ENCODE measurements around the gene HS3ST3A1.

DNA sequence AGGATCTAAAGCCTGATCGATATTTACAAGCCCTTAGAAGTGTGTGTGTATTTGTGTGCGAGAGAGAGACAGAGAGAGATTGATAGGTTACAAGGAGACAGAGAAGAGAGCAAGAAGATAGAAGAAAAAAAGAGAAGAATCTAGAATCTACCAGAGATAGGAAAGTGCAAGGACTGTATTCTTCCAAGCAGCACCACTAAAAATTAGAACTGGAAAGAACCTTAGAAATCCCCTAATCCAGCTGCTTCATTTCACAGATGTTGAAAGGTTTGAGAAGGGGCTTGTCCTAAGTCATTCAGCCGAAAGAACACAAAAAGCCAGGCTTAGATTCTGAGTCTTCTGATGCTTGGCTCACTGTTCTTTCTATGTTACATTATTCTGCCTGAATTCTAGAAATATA is 92.2 kb downstream of the HS3ST3A1 start:
- no peak for TF ChIP-seq CTCF (IDR thresholded peaks at IDR 0.05)
- no peak for TF ChIP-seq POLR2AphosphoS5 (IDR thresholded peaks at IDR 0.05)

Data from suprapubic skin (tissue), 3 donors.